T-helper 17 cell (primary cell): ENCODE measurements around the gene SPEN. TPM values are rescaled to one million over a fixed set of nuclear protein-coding genes. Genes with fewer than 3 reads are reported as not detected.

ENCODE experiments used
- ATAC-seq: fragments of 150-1000 bp; cut with Tn5 transposase; 2 replicates; pipeline ENCODE4 v1.10.0; 2021; ENCODE audit warnings: mild to moderate bottlenecking, moderate library complexity
- DNase-seq, 3 donors: peaks; one replicate each; pipeline versions ENCODE4 v3.0.0 to v3.0.0-alpha.2; 2020 to 2021
- H3K9me3 ChIP-seq: one replicate; pipeline ENCODE4 v1.7.0; 2013; ENCODE audit warnings: low read length, mild to moderate bottlenecking; ENCODE audit not compliant: control insufficient read depth, poor library complexity, severe bottlenecking
- H3K27ac Mint-ChIP-seq: one replicate; pipeline ENCODE4 v1.8.0; 2022; ENCODE audit warnings: mild to moderate bottlenecking, moderate library complexity, mixed read lengths
- H3K27me3 Mint-ChIP-seq: one replicate; pipeline ENCODE4 v1.8.0; 2022; ENCODE audit warnings: mixed read lengths
- H3K36me3 Mint-ChIP-seq: one replicate; pipeline ENCODE4 v1.8.0; 2022; ENCODE audit warnings: low read depth, mixed read lengths
- H3K4me1 Mint-ChIP-seq: one replicate; pipeline ENCODE4 v1.8.0; 2022; ENCODE audit warnings: mild to moderate bottlenecking, mixed read lengths
- H3K4me3 Mint-ChIP-seq: one replicate; pipeline ENCODE4 v1.8.0; 2022; ENCODE audit warnings: mild to moderate bottlenecking, moderate library complexity, mixed read lengths
- total RNA-seq, 4 donors: library from RNA in 2 of 4; stranded (reverse) in 2 of 4; gene quantifications; one replicate each; pipeline ENCODE4 v1.2.3 and lab custom pipeline; 2022 to 2026

SPEN gene
- total RNA-seq, 2 donors from 2014 or later: 73.8 to 79.1 TPM

- ATAC-seq (no peak), DNase-seq (no peak)
- H3K9me3 ChIP-seq: no peaks in the 10 kb centered on the region
- Mint-ChIP-seq H3K27me3 (no peaks in the 10 kb centered on the region), H3K27ac (no peak overlapping the region), H3K36me3 (peaks cover 5% of the 10 kb centered on the region), H3K4me3 (no peak overlapping the region), H3K4me1 (peaks cover 11% of the 10 kb centered on the region)
Observed at GRCh38 chr1:15941899-15942660, 94.6 kb downstream of the SPEN start.

GRCh38 chr1:15942661-15943327 is 95.3 kb downstream of the SPEN start:
- no peak overlapping the region for H3K4me3 Mint-ChIP-seq
- no peak for DNase-seq
- H3K27ac Mint-ChIP-seq: no peak overlapping the region
- H3K9me3 ChIP-seq: no peaks in the 10 kb centered on the region
- ATAC-seq: no peak
- peaks cover 6% of the 10 kb centered on the region for H3K36me3 Mint-ChIP-seq
- H3K4me1 Mint-ChIP-seq: peaks cover 10% of the 10 kb centered on the region
- no peaks in the 10 kb centered on the region for H3K27me3 Mint-ChIP-seq

- Mint-ChIP-seq H3K36me3 (peaks cover 7% of the 10 kb centered on the region), H3K4me1 (peaks cover 17% of the 10 kb centered on the region)
Observed at GRCh38 chr1:15943328-15943991, 96.0 kb downstream of the SPEN start.

GRCh38 chr1:15943992-15944307 is 96.4 kb downstream of the SPEN start:
- Mint-ChIP-seq H3K27me3 (no peaks in the 10 kb centered on the region), H3K4me1 (peaks cover 20% of the 10 kb centered on the region), H3K27ac (no peak overlapping the region), H3K36me3 (peaks cover 7% of the 10 kb centered on the region), H3K4me3 (no peak overlapping the region)
- DNase-seq (no peak), ATAC-seq (no peak)
- H3K9me3 ChIP-seq: no peaks in the 10 kb centered on the region

More at GRCh38 chr1:15943328-15943991, 96.0 kb downstream of the SPEN start:
- DNase-seq (no peak), ATAC-seq (no peak)
- H3K27ac Mint-ChIP-seq: no peak overlapping the region
- H3K9me3 ChIP-seq: no peaks in the 10 kb centered on the region
- H3K27me3 Mint-ChIP-seq: no peaks in the 10 kb centered on the region
- H3K4me3 Mint-ChIP-seq: no peak overlapping the region

- ATAC-seq (no peak), DNase-seq (no peak)
- peaks cover 5% of the 10 kb centered on the region for H3K36me3 Mint-ChIP-seq
- H3K27me3 Mint-ChIP-seq: no peaks in the 10 kb centered on the region
- no peak overlapping the region for H3K4me3 Mint-ChIP-seq
- peaks cover 25% of the 10 kb centered on the region for H3K4me1 Mint-ChIP-seq
- H3K27ac Mint-ChIP-seq: no peak overlapping the region
- H3K9me3 ChIP-seq: no peaks in the 10 kb centered on the region
Observed at GRCh38 chr1:15944308-15945010, 97.0 kb downstream of the SPEN start.

GRCh38 chr1:15945011-15945831 is 97.7 kb downstream of the SPEN start:
- Mint-ChIP-seq H3K4me1 (peaks cover 32% of the 10 kb centered on the region), H3K27me3 (no peaks in the 10 kb centered on the region), H3K27ac (no peak overlapping the region), H3K4me3 (no peak overlapping the region), H3K36me3 (peaks cover 5% of the 10 kb centered on the region)
- ATAC-seq (no peak), DNase-seq (no peak)
- no peaks in the 10 kb centered on the region for H3K9me3 ChIP-seq

GRCh38 chr1:15945832-15946448 is 98.4 kb downstream of the SPEN start:
- no peaks in the 10 kb centered on the region for H3K27me3 Mint-ChIP-seq
- ATAC-seq: no peak
- no peak overlapping the region for H3K4me3 Mint-ChIP-seq
- peak overlapping the region; percentile 67 for H3K27ac Mint-ChIP-seq
- peaks cover 5% of the 10 kb centered on the region for H3K36me3 Mint-ChIP-seq
- no peak for DNase-seq
- no peaks in the 10 kb centered on the region for H3K9me3 ChIP-seq
- H3K4me1 Mint-ChIP-seq: peaks cover 39% of the 10 kb centered on the region

GRCh38 chr1:15946571-15947381 is 99.3 kb downstream of the SPEN start:
- DNase-seq (no peak), ATAC-seq (no peak)
- no peaks in the 10 kb centered on the region for H3K9me3 ChIP-seq
- Mint-ChIP-seq H3K27me3 (no peaks in the 10 kb centered on the region), H3K4me1 (peaks cover 48% of the 10 kb centered on the region), H3K36me3 (peaks cover 5% of the 10 kb centered on the region), H3K4me3 (no peak overlapping the region), H3K27ac (peak overlapping the region; percentile 67)

GRCh38 chr1:15947382-15948090 is 100.0 kb downstream of the SPEN start:
- H3K9me3 ChIP-seq: no peaks in the 10 kb centered on the region
- ATAC-seq: no peak
- Mint-ChIP-seq H3K27me3 (no peaks in the 10 kb centered on the region), H3K27ac (peak overlapping the region; percentile 99), H3K4me1 (peaks cover 55% of the 10 kb centered on the region), H3K36me3 (peaks cover 5% of the 10 kb centered on the region), H3K4me3 (peak overlapping the region; percentile 70)
- no peak for DNase-seq

GRCh38 chr1:15948091-15948591 is 100.6 kb downstream of the SPEN start:
- Mint-ChIP-seq H3K27me3 (no peaks in the 10 kb centered on the region), H3K4me1 (peaks cover 59% of the 10 kb centered on the region), H3K36me3 (peaks cover 5% of the 10 kb centered on the region), H3K4me3 (peak overlapping the region; percentile 70), H3K27ac (peak overlapping the region; percentile 99)
- H3K9me3 ChIP-seq: no peaks in the 10 kb centered on the region
- DNase-seq (no peak), ATAC-seq (no peak)
